H9 (cell line): ENCODE results near the gene FUNDC2. TPM values are rescaled to one million over a fixed set of nuclear protein-coding genes. Genes with fewer than 3 reads are reported as not detected.

Experiments
- DNase-seq: peaks from one replicate; pipeline ENCODE4 v3.0.0-alpha.2; 2017
- H2AFZ ChIP-seq: one replicate; pipeline ENCODE4 v1.6.1; 2013; ENCODE audit warnings: mild to moderate bottlenecking, low read length, control low read depth, moderate library complexity
- H2AK5ac ChIP-seq: 2 replicates; pipeline ENCODE4 v1.6.1; 2013; ENCODE audit warnings: low read length, control low read depth, mixed read lengths; ENCODE audit not compliant: insufficient read length
- H2BK120ac ChIP-seq: one replicate; pipeline ENCODE4 v1.6.1; 2013; ENCODE audit warnings: low read depth, mild to moderate bottlenecking, low read length, control low read depth, inconsistent platforms; ENCODE audit not compliant: poor library complexity, severe bottlenecking
- H2BK12ac ChIP-seq: 2 replicates; pipeline ENCODE4 v1.6.1; 2013; ENCODE audit warnings: low read length, control low read depth, mixed read lengths, low read depth; ENCODE audit not compliant: insufficient read length
- H2BK15ac ChIP-seq: 2 replicates; pipeline ENCODE4 v1.6.1; 2013; ENCODE audit warnings: low read depth, low read length, control low read depth
- H2BK20ac ChIP-seq: one replicate; pipeline ENCODE4 v1.6.1; 2013; ENCODE audit warnings: low read depth, mild to moderate bottlenecking, low read length, control low read depth, inconsistent platforms; ENCODE audit not compliant: poor library complexity, severe bottlenecking
- H2BK5ac ChIP-seq: 2 replicates; pipeline ENCODE4 v1.6.1; 2013; ENCODE audit warnings: low read length, control low read depth, mixed read lengths; ENCODE audit not compliant: insufficient read length
- H3K14ac ChIP-seq: 2 replicates; pipeline ENCODE4 v1.6.1; 2013; ENCODE audit warnings: low read length, control low read depth; ENCODE audit not compliant: insufficient read depth
- H3K18ac ChIP-seq: 2 replicates; pipeline ENCODE4 v1.6.1; 2013; ENCODE audit warnings: low read depth, mild to moderate bottlenecking, mixed read lengths, low read length, control low read depth; ENCODE audit not compliant: insufficient read length
- H3K23ac ChIP-seq: 2 replicates; pipeline ENCODE4 v1.6.1; 2013; ENCODE audit warnings: low read length, control low read depth, mixed read lengths, low read depth; ENCODE audit not compliant: insufficient read length
- H3K23me2 ChIP-seq: 2 replicates; pipeline ENCODE4 v1.6.1; 2013; ENCODE audit warnings: low read depth, mild to moderate bottlenecking, mixed read lengths, low read length, control low read depth; ENCODE audit not compliant: insufficient read length, poor library complexity, severe bottlenecking
- H3K27ac ChIP-seq: 2 replicates; pipeline ENCODE4 v1.5.1; 2013; ENCODE audit warnings: low read length, control low read depth, mixed read lengths, low read depth; ENCODE audit not compliant: insufficient read length
- H3K27me3 ChIP-seq: 2 replicates; pipeline ENCODE4 v1.6.1; 2013; ENCODE audit warnings: low read length, control low read depth, inconsistent platforms; ENCODE audit not compliant: insufficient read depth
- H3K4ac ChIP-seq: 2 replicates; pipeline ENCODE4 v1.6.1; 2013; ENCODE audit warnings: low read depth, mild to moderate bottlenecking, control low read depth, inconsistent platforms, low read length, moderate library complexity
- H3K4me1 ChIP-seq: 2 replicates; pipeline ENCODE4 v1.6.1; 2013; ENCODE audit warnings: low read length, control low read depth, inconsistent platforms; ENCODE audit not compliant: insufficient read depth
- H3K4me2 ChIP-seq: 2 replicates; pipeline ENCODE4 v1.6.1; 2013; ENCODE audit warnings: low read length, control low read depth, mixed read lengths; ENCODE audit not compliant: insufficient read length, insufficient read depth
- H3K56ac ChIP-seq: 2 replicates; pipeline ENCODE4 v1.6.1; 2013; ENCODE audit warnings: low read depth, mild to moderate bottlenecking, mixed read lengths, low read length, control low read depth; ENCODE audit not compliant: insufficient read length
- H3K79me1 ChIP-seq: 2 replicates; pipeline ENCODE4 v1.6.1; 2013; ENCODE audit warnings: low read depth, mild to moderate bottlenecking, moderate library complexity, low read length, control low read depth, inconsistent platforms; ENCODE audit not compliant: insufficient read depth, poor library complexity, severe bottlenecking
- H3K79me2 ChIP-seq: 2 replicates; pipeline ENCODE4 v1.6.1; 2013; ENCODE audit warnings: low read length, control low read depth, inconsistent platforms; ENCODE audit not compliant: insufficient read depth
- H3K9ac ChIP-seq: 2 replicates; pipeline ENCODE4 v1.6.1; 2013; ENCODE audit warnings: low read length, control low read depth, mixed read lengths; ENCODE audit not compliant: insufficient read length; ENCODE audit errors: extremely low read depth
- H3K9me3 ChIP-seq: one replicate; pipeline ENCODE4 v1.6.1; 2013; ENCODE audit warnings: low read depth, low read length, inconsistent platforms; ENCODE audit not compliant: control insufficient read depth
- H3T11ph ChIP-seq: one replicate; pipeline ENCODE4 v1.6.1; 2013; ENCODE audit warnings: mild to moderate bottlenecking, low read length, control low read depth, inconsistent platforms
- H4K20me1 ChIP-seq: one replicate; pipeline ENCODE4 v1.6.1; 2013; ENCODE audit not compliant: control insufficient read depth, insufficient read length, insufficient read depth
- H4K5ac ChIP-seq: 2 replicates; pipeline ENCODE4 v1.6.1; 2013; ENCODE audit warnings: low read depth, mild to moderate bottlenecking, mixed read lengths, low read length, control low read depth; ENCODE audit not compliant: insufficient read length
- H4K8ac ChIP-seq: replicated peaks from 2 replicates; pipeline ENCODE4 v1.6.1; 2013; ENCODE audit warnings: low read length, control low read depth, mixed read lengths, low read depth; ENCODE audit not compliant: insufficient read length
- H4K91ac ChIP-seq: 2 replicates; pipeline ENCODE4 v1.6.1; 2013; ENCODE audit warnings: low read depth, mild to moderate bottlenecking, moderate library complexity, mixed read lengths, low read length, control low read depth; ENCODE audit not compliant: insufficient read length
- H3K27ac Mint-ChIP-seq, 3 experiments: 2 replicates in 2 of 3; 3 replicates in 1 of 3; pipeline ENCODE4 v1.8.0; 2020 to 2021; ENCODE audit warnings: mixed read lengths in 3 of 3, mild to moderate bottlenecking in 1 of 3, moderate library complexity in 1 of 3
- H3K27me3 Mint-ChIP-seq: 2 replicates; pipeline ENCODE4 v1.8.0; 2021; ENCODE audit warnings: low read depth, mild to moderate bottlenecking, moderate library complexity, mixed read lengths
- H3K36me3 Mint-ChIP-seq, 3 experiments: 2 replicates in 2 of 3; 3 replicates in 1 of 3; pipeline ENCODE4 v1.8.0; 2020 to 2021; ENCODE audit warnings: low read depth in 3 of 3, mixed read lengths in 3 of 3; ENCODE audit not compliant: insufficient read depth in 1 of 3
- H3K4me1 Mint-ChIP-seq, 2 experiments: 2 replicates each; pipeline ENCODE4 v1.8.0; 2020; ENCODE audit warnings: mixed read lengths in 2 of 2
- H3K4me3 Mint-ChIP-seq, 2 experiments: 2 replicates in 1 of 2; 3 replicates in 1 of 2; pipeline ENCODE4 v1.8.0; 2020 to 2021; ENCODE audit warnings: mild to moderate bottlenecking in 2 of 2, mixed read lengths in 2 of 2, moderate library complexity in 1 of 2
- H3K9me3 Mint-ChIP-seq, 2 experiments: 2 replicates in 1 of 2; 3 replicates in 1 of 2; pipeline ENCODE4 v1.8.0; 2020; ENCODE audit warnings: mild to moderate bottlenecking in 2 of 2, mixed read lengths in 2 of 2, moderate library complexity in 1 of 2
- CTCF ChIP-seq: fragments of 200-600 bp; sonication (generic); conservative IDR thresholded peaks from 3 replicates; pipeline ENCODE4 v1.8.0; 2021; ENCODE audit warnings: antibody characterized with exemption, mild to moderate bottlenecking
- WGBS: extraction: QIAGEN DNeasy Blood & Tissue Kit; methylation state at CpG from one replicate; pipeline ENCODE4 v1.1.7; 2013; ENCODE audit warnings: missing lambda C conversion rate, low lambda C conversion rate, mixed read lengths; ENCODE audit not compliant: insufficient read length; ENCODE audit errors: extremely low coverage; 5-methylcytosine and 5-hydroxymethylcytosine counted together
- total RNA-seq: library from RNA; stranded (reverse); gene quantifications from 2 replicates; pipeline ENCODE4 v1.2.1, GENCODE V29; 2021

The FUNDC2 gene
- total RNA-seq, 1 experiment from 2014 or later = 62.1 TPM

DNA sequence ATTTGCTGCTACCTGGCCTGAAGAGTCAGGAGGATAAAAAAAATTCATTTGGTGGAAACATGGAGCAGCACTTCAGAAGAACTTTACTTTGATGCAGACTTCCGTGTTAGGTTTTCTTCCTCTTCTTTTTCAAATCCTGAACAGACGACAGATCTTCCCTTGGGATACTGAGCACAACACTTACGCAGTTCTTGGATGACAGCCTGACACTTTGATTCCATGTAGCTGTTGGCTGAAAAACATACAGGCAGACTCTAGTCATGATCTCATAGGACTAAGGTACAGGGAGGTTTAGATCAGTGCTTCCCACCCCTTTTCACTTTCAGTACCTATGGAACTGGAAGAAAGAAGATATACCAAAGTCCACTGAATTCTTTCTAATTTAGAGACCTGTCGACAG, 35.1 kb downstream of the FUNDC2 start:
- no peaks in the 10 kb centered on the region for H4K20me1 ChIP-seq
- no peak for DNase-seq
- H2AK5ac ChIP-seq = no peak overlapping the region
- H4K5ac ChIP-seq = no peak overlapping the region
- no peak overlapping the region for H3K56ac ChIP-seq
- H3K27ac ChIP-seq = no peak overlapping the region
- H3K4me2 ChIP-seq = no peak overlapping the region
- no peak overlapping the region for H2AFZ ChIP-seq
- no peak overlapping the region for H3K14ac ChIP-seq
- H3K23me2 ChIP-seq = no peaks in the 10 kb centered on the region
- no CpG with 5 or more reads among the region's 4 CpGs for WGBS
- peaks cover 21% of the 10 kb centered on the region for H3K9me3 ChIP-seq
- H4K91ac ChIP-seq = no peak overlapping the region
- H3K27ac Mint-ChIP-seq = no peak overlapping the region
- H3K23ac ChIP-seq = no peak overlapping the region
- H3K18ac ChIP-seq = no peak overlapping the region
- H3K9me3 Mint-ChIP-seq = peaks cover 44 to 50% of the 10 kb centered on the region in 2 experiments
- TF ChIP-seq CTCF = no peak
- H2BK5ac ChIP-seq = no peak overlapping the region
- H3K27me3 Mint-ChIP-seq = no peaks in the 10 kb centered on the region
- no peaks in the 10 kb centered on the region for H3K79me1 ChIP-seq
- H3K79me2 ChIP-seq = no peaks in the 10 kb centered on the region
- H3K4me1 ChIP-seq = no peaks in the 10 kb centered on the region
- H3K36me3 Mint-ChIP-seq = peaks cover 0 to 12% (median 1%) of the 10 kb centered on the region in 3 experiments; a peak in 3 of 7 replicates
- H2BK12ac ChIP-seq = no peak overlapping the region
- 0 out of 4 replicates have a peak, but pooled peaks cover 0 to 4% of the 10 kb centered on the region in 2 experiments for H3K4me1 Mint-ChIP-seq
- H3K4ac ChIP-seq = no peak overlapping the region
- H3K9ac ChIP-seq = no peak overlapping the region
- no peak overlapping the region for H4K8ac ChIP-seq
- no peak overlapping the region for H2BK20ac ChIP-seq
- H2BK15ac ChIP-seq = no peak overlapping the region
- no peak overlapping the region for H3T11ph ChIP-seq
- no peak overlapping the region for H3K4me3 Mint-ChIP-seq
- H3K27me3 ChIP-seq = no peaks in the 10 kb centered on the region
- H2BK120ac ChIP-seq = no peak overlapping the region
